SK-N-MC (cell line): ENCODE results near the gene PPP2R3A.

Source experiments
- EZH2 ChIP-seq: fragments of 200-600 bp; sonication (generic); IDR thresholded peaks from one replicate; pipeline ENCODE4 v1.6.1; 2017; ENCODE audit warnings: antibody characterized with exemption
- POLR2AphosphoS5 ChIP-seq: IDR thresholded peaks from 2 replicates; pipeline ENCODE4 v1.6.1; 2012; ENCODE audit warnings: mild to moderate bottlenecking, low read depth, low read length, borderline replicate concordance

DNA sequence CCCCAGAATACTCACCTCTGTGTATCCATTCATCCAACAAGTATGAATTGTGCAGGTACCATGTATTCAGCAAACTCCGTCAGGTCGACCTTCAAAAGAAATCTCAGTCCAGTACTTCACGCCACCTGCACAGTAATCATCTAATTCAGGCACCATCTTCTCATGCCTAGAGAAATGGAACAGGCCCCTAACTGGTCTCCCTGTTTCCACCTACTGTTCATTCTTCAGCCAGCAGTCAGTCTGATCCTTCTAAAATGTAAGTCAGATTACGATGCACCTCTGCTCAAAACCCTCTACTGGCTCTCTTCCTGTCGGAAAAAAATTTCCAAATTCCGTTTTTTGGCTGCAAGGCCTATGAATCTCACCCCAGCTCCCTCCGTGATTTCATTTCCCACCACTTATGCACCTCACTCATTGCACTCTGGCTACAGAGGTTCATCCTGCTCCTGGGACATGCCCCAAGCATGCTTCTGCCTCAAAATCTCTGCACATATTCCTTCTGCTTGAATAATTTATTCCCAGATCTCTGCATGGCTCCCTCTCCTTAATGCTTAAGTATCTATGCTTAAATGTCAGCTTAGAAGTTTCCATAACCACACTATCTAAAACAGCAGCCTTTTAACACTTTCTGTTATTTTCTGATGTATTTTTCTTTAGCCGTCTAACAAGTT lies 47.5 kb upstream of the PPP2R3A start:
- no peak for TF ChIP-seq EZH2
- no peak for TF ChIP-seq POLR2AphosphoS5
